GM12878 (cell line): ENCODE data around the gene SCARF2. TPM values are rescaled to one million over a fixed set of nuclear protein-coding genes. Genes with fewer than 3 reads are reported as not detected.

Source experiments
- ATAC-seq: fragments of 200-7000 bp; cut with Tn5 transposase; 3 replicates; pipeline ENCODE4 v1.9.1; 2020; ENCODE audit warnings: mild to moderate bottlenecking, moderate library complexity
- BruUV-seq: library from RNA; stranded (reverse); fragments of 400-500 nt; replicated peaks from 2 replicates; lab custom pipeline; 2021; lab: Mats Ljungman, UMichigan
- CTCF ChIA-PET: fragments of 300-600 bp; sonication (Branson Sonifier 250); formaldehyde crosslinking; extraction: SDS; loops from one replicate; lab custom pipeline; 2021; ENCODE audit warnings: inconsistent platforms; lab: Yijun Ruan, JAX
- POLR2A ChIA-PET: fragments of 350-600 bp; formaldehyde crosslinking; extraction: SDS; loops from one replicate; lab custom pipeline; 2021; ENCODE audit warnings: inconsistent platforms; lab: Charles Lee
- RAD21 ChIA-PET: fragments of 300-600 bp; sonication (Branson Sonifier 250); formaldehyde crosslinking; loops from one replicate; lab custom pipeline; 2023; ENCODE audit warnings: antibody characterized with exemption; ENCODE audit not compliant: unreplicated experiment; lab: Charles Lee
- SMC1A ChIA-PET: fragments of 300-600 bp; sonication (Branson Sonifier 250); formaldehyde crosslinking; loops from one replicate; lab custom pipeline; 2023; ENCODE audit not compliant: unreplicated experiment, uncharacterized antibody; lab: Charles Lee
- DNase-seq: peaks from one replicate; pipeline ENCODE4 v3.0.0-alpha.2; 2011; ENCODE audit warnings: low read depth, low spot score
- FAIRE-seq: peaks from 3 replicates; lab custom pipeline; 2011; peaks lifted over from hg19 to GRCh38; lab: Jason Lieb, UNC
- H2AFZ ChIP-seq: 2 replicates; pipeline ENCODE4 v1.6.0; 2011; ENCODE audit warnings: low read depth, low read length, control low read depth; ENCODE audit not compliant: control insufficient read depth
- H3K27ac ChIP-seq: 2 replicates; pipeline ENCODE4 v1.5.1; 2011; ENCODE audit warnings: control low read depth; ENCODE audit not compliant: control insufficient read depth, insufficient read depth
- H3K27me3 ChIP-seq, 2 experiments: replicated peaks in 1 of 2; 2 replicates each; pipeline versions ENCODE4 v1.6.0 to v1.6.1; 2011; ENCODE audit warnings: low read length in 1 of 2; ENCODE audit not compliant: control insufficient read depth in 2 of 2, insufficient read depth in 2 of 2
- H3K36me3 ChIP-seq, 2 experiments: 2 replicates each; pipeline ENCODE4 v1.5.1; 2011; ENCODE audit warnings: low read length in 1 of 2; ENCODE audit not compliant: control insufficient read depth in 2 of 2, insufficient read depth in 2 of 2
- H3K4me1 ChIP-seq: 2 replicates; pipeline ENCODE4 v1.6.1; 2011; ENCODE audit warnings: mild to moderate bottlenecking, low read length, moderate library complexity, mixed read lengths; ENCODE audit not compliant: control insufficient read depth, insufficient read depth
- H3K4me2 ChIP-seq: 2 replicates; pipeline ENCODE4 v1.6.0; 2011; ENCODE audit warnings: control low read depth; ENCODE audit not compliant: control insufficient read depth, insufficient read depth
- H3K4me3 ChIP-seq: fragments of 200-600 bp; sonication (generic); 2 replicates; pipeline ENCODE4 v1.5.1; 2016
- H3K79me2 ChIP-seq: 2 replicates; pipeline ENCODE4 v1.6.0; 2011; ENCODE audit warnings: low read length; ENCODE audit not compliant: control insufficient read depth, insufficient read depth
- H3K9ac ChIP-seq: 2 replicates; pipeline ENCODE4 v1.8.0; 2011; ENCODE audit warnings: low read length, control low read depth, mixed read lengths; ENCODE audit not compliant: control insufficient read depth, insufficient read depth
- H3K9me3 ChIP-seq: replicated peaks from 3 replicates; pipeline ENCODE4 v1.5.1; 2011; ENCODE audit warnings: mild to moderate bottlenecking, low read length; ENCODE audit not compliant: control insufficient read depth, insufficient read depth
- H4K20me1 ChIP-seq: 2 replicates; pipeline ENCODE4 v1.6.0; 2011; ENCODE audit not compliant: control insufficient read depth, insufficient read depth
- EZH2 ChIP-seq: IDR thresholded peaks from 2 replicates; pipeline ENCODE4 v1.6.1; 2012; ENCODE audit warnings: low read depth, mild to moderate bottlenecking, control low read depth, inconsistent platforms, low read length, borderline replicate concordance; ENCODE audit not compliant: control insufficient read depth
- JUNB ChIP-seq: IDR thresholded peaks from 2 replicates; pipeline ENCODE4 v1.6.1; 2016; ENCODE audit warnings: antibody characterized with exemption, mild to moderate bottlenecking
- KLF5 ChIP-seq: fragments of 450-650 bp; IDR thresholded peaks from 2 replicates; pipeline ENCODE4 v1.6.1; 2014; ENCODE audit warnings: mild to moderate bottlenecking; ENCODE audit not compliant: partially characterized antibody
- NR2C2 ChIP-seq: IDR thresholded peaks from 2 replicates; pipeline ENCODE4 v1.6.1; 2011; ENCODE audit warnings: borderline replicate concordance, low read depth; ENCODE audit not compliant: control insufficient read depth, insufficient read length
- PML ChIP-seq: IDR thresholded peaks from 2 replicates; pipeline ENCODE4 v1.6.1; 2012; ENCODE audit warnings: low read length, inconsistent platforms
- PRDM15 ChIP-seq: fragments of 450-650 bp; formaldehyde crosslinking; IDR thresholded peaks from 2 replicates; pipeline ENCODE4 v1.4.0; 2020; ENCODE audit warnings: mild to moderate bottlenecking, moderate library complexity
- RAD21 ChIP-seq: IDR thresholded peaks from 2 replicates; pipeline ENCODE4 v1.6.1; 2011; ENCODE audit warnings: mild to moderate bottlenecking, low read depth, low read length, moderate library complexity; ENCODE audit not compliant: insufficient read depth
- SPI1 ChIP-seq: IDR thresholded peaks from 2 replicates; pipeline ENCODE4 v1.6.1; 2011; ENCODE audit warnings: low read depth, mild to moderate bottlenecking, low read length, moderate library complexity, borderline replicate concordance; ENCODE audit not compliant: insufficient read depth
- SUPT20H ChIP-seq: IDR thresholded peaks from 2 replicates; pipeline ENCODE4 v1.6.1; 2011; ENCODE audit warnings: low read depth, mild to moderate bottlenecking, low read length, moderate library complexity, borderline replicate concordance; ENCODE audit not compliant: control insufficient read depth
- TARDBP ChIP-seq: IDR thresholded peaks from 2 replicates; pipeline ENCODE4 v1.6.1; 2016; ENCODE audit warnings: borderline replicate concordance
- TCF7 ChIP-seq: IDR thresholded peaks from 2 replicates; pipeline ENCODE4 v1.6.1; 2014; ENCODE audit warnings: antibody characterized with exemption, borderline replicate concordance
- USF1 ChIP-seq: IDR thresholded peaks from 2 replicates; pipeline ENCODE4 v1.6.1; 2011; ENCODE audit warnings: borderline replicate concordance, low read depth, mild to moderate bottlenecking, moderate library complexity, mixed read lengths, low read length; ENCODE audit not compliant: insufficient read depth; ENCODE audit errors: extremely low read length
- ZNF622 ChIP-seq: fragments of 450-650 bp; IDR thresholded peaks from 2 replicates; pipeline ENCODE4 v1.6.1; 2017; ENCODE audit warnings: mild to moderate bottlenecking, inconsistent platforms
- WGBS: methylation state at CpG from one replicate; pipeline ENCODE4 v1.1.6; 2016; ENCODE audit warnings: low lambda C conversion rate; ENCODE audit not compliant: insufficient replicate concordance, insufficient coverage; ENCODE audit errors: missing lambda C conversion rate; 5-methylcytosine and 5-hydroxymethylcytosine counted together
- in situ Hi-C: fragments of 300-500 bp; cut with MboI; formaldehyde crosslinking; loops from 9 replicates; pipeline ENCODE4 v1.14.3; 2018; ENCODE audit warnings: mixed read lengths
- intact Hi-C: fragments of 100-400 bp; cut with micrococcal nuclease; formaldehyde crosslinking; loops from one replicate; pipeline ENCODE4 v1.14.2; 2022; ENCODE audit not compliant: unreplicated experiment
- polyA plus RNA-seq, 11 experiments: library from polyadenylated mRNA; depleted of rRNA in 4 of 11; unstranded in 6 of 11; stranded (reverse) in 5 of 11; fragments of >200 nt; fragmentation: Nextera tagmentation in 4 of 11; fragmentation: Illumina TruSeq in 1 of 11; extraction: Ambion mirVana in 4 of 11; extraction: Trizol in 1 of 11; gene quantifications; 1 replicate in 1 of 11; 2 replicates in 10 of 11; pipeline versions ENCODE4 v1.2.1 to v1.2.3, GENCODE V29; 2011 to 2016; ENCODE audit warnings: inconsistent platforms in 2 of 11, missing spikeins in 2 of 11, low read depth in 1 of 11
- total RNA-seq, 4 experiments: library from RNA; depleted of rRNA in 3 of 4; stranded (reverse); fragments of >200 nt in 3 of 4; fragmentation: Illumina TruSeq in 1 of 4; extraction: Trizol in 1 of 4; gene quantifications; 2 replicates each; pipeline versions ENCODE4 v1.2.1 to v1.2.3, GENCODE V29; 2013 to 2021

SCARF2 gene
- total and polyA plus RNA-seq, 10 of the 15 experiments (the other 5 are each of a cell fraction or from before 2014, with no cell fraction given), result 0.01 to 0.74 (median 0.17) TPM; not detected in 5

GRCh38 chr22:20432244-20432686, 5.4 kb downstream of the SCARF2 start:
- Histone ChIP-seq H3K79me2 (no peaks in the 10 kb centered on the region), H3K4me2 (no peak overlapping the region), H4K20me1 (no peaks in the 10 kb centered on the region; the same call in 1 of the 2 replicates), H3K4me1 (peaks cover 8% of the 10 kb centered on the region), H3K27me3 (peaks cover 10 to 23% of the 10 kb centered on the region in 2 experiments), H3K36me3 (no peaks in the 10 kb centered on the region), H3K4me3 (no peak overlapping the region), H3K9me3 (no peaks in the 10 kb centered on the region), H3K9ac (no peak overlapping the region), H3K27ac (no peak overlapping the region), H2AFZ (no peak overlapping the region)
- RAD21 ChIA-PET, result no interaction called here
- in situ Hi-C loops, result no loop called here
- POLR2A ChIA-PET, result no interaction called here
- no peak for ATAC-seq
- TF ChIP-seq NR2C2, result no peak
- no peak for TF ChIP-seq PRDM15 (CRISPR knock-in tag)
- no peak for TF ChIP-seq SPI1
- no peak for TF ChIP-seq ZNF622
- no peak for TF ChIP-seq RAD21
- TF ChIP-seq TARDBP, result no peak
- no peak for TF ChIP-seq EZH2
- TF ChIP-seq TCF7, result no peak
- no peak for TF ChIP-seq KLF5
- TF ChIP-seq PML, result no peak
- no peak for TF ChIP-seq JUNB
- TF ChIP-seq USF1, result no peak
- TF ChIP-seq SUPT20H, result no peak
- SMC1A ChIA-PET, result no interaction called here
- no peak for DNase-seq
- WGBS, result 24% methylated on average over 3 of the region's 3 CpGs
- no peak for FAIRE-seq
- CTCF ChIA-PET, result no interaction called here
- BruUV-seq, result no TSS peak
- intact Hi-C loops, result no loop called here
